GM19463 (cell line): ENCODE measurements around the gene EXD2.
"Not testable (repeated sequence)": the region's sequence is repeated elsewhere in the genome, so short reads cannot be mapped to it uniquely, and the experiment has no call there.

ENCODE experiments used
- ATAC-seq: cut with Tn5 transposase; IDR thresholded peaks from one replicate; pipeline ENCODE4 v1.9.1; 2021; ENCODE audit warnings: mild to moderate bottlenecking, moderate library complexity; ENCODE audit not compliant: unreplicated experiment

The EXD2 gene

DNA sequence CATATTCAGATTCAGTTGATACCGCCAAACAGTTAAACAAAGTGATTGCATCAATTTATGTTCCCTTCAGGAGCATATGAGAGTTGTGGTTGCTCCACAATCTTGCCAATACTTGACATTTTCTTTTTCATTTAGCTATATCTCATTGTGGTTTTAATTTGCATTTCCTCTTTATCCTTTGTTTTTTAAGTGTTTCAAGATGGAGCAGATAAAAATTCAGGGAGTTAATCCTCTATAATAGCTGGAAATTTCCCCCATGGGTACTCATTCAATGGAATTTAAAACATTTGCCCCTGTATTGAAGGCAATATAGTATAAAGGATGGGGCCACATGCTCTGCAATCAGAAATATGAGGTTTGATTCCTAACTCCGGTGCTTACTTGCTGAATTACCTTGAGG lies 1.1 kb upstream of the EXD2 start:
- no peak for ATAC-seq

DNA sequence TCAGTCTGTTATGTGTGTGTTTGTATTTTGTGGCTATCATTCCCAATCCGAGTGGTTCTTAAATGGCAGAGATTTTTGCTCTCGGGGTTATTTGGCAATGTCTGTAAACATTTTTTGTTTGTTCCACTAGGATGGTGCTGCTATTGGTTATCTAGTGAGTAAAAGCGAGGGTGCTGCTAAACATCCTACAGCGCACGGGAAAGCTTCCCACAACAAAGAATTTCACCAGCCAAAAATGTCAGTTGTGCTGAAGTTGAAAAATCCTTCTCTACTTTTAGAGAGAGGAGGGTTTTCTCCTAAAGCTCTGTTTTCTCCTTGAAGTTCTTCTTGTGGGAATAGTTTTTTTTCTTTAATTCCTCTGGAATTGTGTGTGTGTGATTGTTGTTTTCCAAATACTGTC lies 2.4 kb downstream of the EXD2 start:
- ATAC-seq, result no peak

DNA sequence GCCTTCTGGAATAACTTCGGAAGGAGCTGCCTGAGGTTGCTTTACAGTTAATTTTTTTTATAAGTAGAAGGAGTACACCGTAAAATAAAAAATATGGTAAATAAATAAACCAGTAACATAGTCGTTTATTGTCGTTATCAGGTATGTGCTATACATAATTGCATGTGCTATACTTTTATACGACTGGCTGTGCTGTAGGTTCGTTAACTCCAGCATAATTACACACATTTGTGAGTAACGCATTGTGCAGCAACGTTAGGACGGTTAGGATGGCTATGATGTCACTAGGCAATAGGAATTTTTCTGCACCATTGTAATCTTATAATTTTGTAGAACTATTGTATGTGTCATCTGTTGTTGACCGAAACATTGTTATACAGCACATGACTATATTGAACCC lies 8.5 kb downstream of the EXD2 start:
- no peak for ATAC-seq

DNA sequence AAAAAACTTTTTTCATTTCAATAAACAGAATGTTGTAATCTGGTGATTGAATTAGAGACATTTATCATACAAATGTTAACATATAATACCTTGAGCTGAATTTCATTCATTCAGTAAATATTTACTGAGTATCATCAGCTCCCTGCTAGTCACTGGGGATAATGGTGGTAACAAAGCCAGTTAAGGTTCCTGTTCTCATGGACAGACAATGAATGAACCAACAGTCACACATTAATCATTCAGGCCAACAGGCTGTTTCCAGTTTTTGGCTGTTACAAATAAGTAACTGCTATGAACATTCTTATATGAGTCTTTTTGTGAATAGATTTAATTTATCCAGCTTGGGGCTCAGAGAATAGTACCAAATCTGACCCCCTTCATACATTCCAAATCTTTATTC lies 13.5 kb downstream of the EXD2 start:
- ATAC-seq, result no peak

DNA sequence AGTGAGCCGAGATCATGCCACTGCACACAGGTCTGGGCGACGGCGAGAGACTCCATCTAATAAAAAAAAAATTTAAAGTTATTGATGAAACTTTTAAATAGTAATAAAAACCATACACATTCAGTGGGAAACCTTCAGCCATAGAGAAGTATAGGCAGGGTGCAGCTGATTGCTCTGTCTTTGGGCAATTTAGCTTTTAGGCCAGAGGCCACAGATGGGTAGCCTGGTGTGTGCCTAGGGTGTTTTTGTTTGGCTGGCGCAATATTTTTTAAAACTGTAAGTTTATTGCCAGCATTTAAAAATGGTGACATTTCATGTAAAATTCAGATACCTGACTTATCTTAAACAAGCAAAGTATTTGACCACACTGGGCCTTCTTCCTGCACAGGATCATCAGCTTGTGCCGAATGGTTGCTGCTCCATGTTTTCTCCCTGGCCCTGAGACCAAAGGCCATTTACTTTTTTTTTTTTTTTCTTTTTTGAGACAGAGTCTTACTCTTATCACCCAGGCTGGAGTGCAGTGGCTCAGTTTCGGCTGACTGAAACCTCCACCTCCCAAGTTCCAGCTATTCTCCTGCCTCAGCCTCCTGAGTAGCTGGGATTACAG lies 16.2 kb downstream of the EXD2 start:
- no peak for ATAC-seq

DNA sequence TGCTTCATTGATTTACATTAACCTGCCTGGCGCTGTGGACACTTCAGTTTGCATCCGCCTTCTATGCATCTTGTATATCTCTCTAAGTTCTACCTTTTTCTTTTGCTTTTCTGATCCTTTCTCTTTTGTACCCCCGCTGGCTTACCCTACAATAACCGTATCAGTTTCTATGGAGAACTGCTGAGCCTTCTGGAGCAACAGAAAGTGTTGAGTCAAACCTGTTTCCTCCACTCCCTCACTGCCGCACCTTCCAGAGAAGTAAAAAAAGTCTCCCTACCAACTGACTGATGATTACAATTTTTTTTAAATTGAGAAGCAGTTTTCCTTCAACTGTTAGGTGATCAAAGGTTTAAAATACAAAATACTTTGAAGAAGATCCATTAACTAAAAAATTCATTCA lies 17.4 kb downstream of the EXD2 start:
- no peak for ATAC-seq

DNA sequence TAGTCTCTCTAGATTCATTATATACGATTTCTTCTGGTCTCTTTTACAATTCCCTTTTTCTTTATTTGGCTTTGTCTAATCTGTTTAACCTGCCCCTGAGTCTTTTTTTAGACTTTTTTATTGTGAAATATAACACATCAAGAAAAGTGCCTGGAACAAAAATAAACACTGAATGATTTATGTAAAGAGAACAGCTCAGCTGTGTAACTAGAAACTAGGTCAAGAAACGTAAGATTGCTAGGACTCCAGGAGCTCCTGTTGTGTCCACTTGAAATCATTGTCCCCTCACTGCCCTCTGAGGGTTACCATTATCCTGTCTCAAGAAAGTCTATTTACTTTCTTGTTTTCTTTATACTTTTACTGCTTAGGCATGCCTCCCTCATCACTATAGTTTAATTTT lies 23.1 kb downstream of the EXD2 start:
- no peak for ATAC-seq

DNA sequence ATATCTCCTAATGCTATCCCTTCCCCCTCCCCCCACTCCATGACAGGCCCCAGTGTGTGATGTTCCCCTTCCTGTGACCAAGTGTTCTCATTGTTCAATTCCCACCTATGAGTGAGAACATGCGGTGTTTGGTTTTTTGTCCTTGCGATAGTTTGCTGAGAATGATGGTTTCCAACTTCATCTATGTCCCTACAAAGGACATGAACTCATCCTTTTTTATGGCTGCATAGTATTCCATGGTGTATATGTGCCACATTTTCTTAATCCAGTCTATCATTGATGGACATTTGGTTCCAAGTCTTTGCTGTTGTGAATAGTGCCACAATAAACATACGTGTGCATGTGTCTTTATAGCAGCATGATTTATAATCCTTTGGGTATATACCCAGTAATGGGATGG lies 26.4 kb downstream of the EXD2 start:
- not testable (repeated sequence) for ATAC-seq

DNA sequence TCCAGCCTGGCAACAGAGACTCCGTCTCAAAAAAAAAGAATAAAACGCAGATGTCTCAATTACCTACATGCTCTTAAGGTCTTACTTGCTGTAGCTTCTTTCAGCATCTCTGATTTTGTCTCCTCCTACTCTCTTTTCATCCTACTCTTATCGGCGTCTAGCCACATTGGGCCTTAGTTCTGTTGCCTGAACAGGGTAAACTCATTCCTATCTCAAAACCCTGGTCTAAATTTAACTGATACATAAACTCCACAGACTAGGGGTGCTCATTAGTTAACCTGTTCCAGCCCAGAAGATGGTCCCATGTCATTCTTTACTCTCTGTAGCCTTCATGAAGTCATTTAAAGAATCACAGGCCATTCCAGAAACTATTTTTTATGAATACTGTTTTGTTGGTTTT lies 33.6 kb downstream of the EXD2 start:
- no peak for ATAC-seq

DNA sequence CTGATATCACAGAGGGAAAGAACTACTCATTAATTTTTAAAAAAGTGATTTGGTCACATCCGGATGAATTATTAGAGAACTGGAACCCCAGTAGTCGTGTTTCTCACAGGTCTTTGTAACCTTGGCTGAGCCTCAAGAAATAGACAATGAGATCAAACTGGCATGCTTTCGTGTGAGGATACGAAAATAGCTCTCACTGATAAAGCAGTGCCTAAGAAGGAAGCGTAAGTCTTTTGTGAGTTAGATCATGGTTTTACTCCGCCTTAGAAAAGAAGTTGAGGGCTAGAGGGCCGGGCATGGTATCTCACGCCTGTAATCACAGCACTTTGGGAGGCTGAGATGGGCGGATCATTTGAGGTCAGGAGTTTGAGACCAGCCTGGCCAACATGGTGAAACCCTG lies 34.9 kb downstream of the EXD2 start:
- no peak for ATAC-seq

DNA sequence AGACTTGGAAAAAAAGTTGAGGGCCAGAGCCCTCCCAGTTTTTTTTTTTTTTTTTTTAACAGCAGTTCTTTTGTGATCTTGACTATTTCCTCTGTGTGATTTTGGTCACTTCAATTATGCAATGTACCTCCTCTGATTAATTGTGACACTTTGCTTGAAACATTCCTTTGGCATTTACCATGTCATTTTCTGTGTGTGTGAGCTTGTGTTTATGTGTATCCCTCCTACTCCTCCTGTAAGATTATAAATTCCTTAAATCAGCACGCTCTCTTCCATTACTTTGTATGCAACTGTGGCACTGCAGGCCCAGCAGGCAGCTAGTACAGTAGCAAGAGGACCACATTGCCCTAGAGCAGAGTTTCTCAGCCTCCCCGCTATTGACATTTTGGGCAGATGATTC lies 35.4 kb downstream of the EXD2 start:
- no peak for ATAC-seq

DNA sequence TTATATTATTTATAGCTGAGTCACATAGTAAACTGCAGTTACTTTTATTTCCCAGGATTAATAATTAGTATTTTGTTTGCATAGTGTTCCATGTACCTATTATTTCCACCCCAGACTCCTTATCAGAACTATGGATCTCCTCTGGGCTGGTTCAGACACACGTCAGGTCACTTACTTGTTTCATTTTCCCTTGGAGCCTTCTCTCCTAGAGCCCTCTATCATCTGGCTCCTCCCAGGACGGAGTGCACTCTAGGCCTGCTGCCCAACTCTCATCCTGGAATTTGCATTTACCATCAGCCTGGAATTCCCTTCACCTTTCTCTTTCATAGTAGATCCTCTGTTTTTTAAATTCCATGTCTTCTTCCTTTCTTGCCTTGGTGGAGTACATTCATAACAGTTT lies 40.2 kb downstream of the EXD2 start:
- no peak for ATAC-seq

DNA sequence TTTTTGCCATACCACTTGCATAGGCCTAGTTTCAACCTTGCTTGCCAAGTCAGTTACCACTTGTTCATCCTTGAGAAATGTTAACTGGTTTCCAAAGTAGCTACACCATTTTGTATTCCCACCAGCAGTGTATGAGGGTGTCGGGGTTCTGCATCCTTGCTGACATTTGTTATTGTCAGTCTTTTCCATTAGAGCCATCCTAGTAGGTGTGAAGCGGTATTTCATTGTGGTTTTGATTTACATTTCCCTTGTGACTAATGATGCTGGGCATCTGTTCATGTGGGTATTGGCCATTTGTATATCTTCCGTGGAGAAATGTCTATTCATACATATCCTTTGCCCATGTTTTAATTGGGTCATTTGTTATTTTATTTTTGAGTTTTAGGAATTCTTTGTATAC lies 41.1 kb downstream of the EXD2 start:
- ATAC-seq, result no peak

DNA sequence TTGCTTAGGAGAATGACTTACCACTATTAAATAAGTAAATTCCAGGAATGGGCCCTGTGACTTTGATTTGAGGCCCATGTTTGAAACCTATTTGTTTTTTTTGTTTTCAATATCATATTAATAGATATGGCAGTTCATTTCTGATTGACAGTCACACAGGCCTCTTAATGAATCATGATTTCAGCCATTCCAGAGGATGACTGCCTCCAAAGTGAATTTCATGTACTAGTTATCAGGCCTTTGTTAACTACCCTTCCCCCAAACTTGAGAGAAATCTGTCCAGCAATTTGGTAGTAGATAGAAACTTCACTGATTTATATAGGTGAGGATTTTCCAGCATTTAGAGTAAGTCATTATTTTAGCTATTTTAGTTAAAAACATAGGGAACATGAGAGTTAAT lies 42.8 kb downstream of the EXD2 start:
- ATAC-seq, result no peak

DNA sequence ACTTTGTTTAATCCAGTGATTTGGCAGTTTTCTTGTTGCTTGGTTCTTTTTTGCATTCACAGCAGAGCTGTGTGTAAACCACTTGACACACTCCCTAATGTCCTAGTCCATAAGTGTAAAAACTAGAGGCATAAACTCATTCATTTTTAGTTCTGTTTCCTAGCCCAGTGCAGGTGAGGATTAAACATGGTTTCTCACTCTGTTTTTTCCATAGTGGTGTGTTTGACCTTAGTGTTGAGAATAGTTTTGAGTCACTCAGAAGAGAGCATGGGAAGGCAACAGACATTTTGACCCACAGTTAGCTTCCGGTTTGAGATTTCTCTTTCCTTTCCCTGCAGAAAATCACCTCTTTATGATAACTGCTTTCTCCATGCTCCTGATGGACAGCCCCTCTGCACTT lies 44.4 kb downstream of the EXD2 start:
- ATAC-seq, result no peak

DNA sequence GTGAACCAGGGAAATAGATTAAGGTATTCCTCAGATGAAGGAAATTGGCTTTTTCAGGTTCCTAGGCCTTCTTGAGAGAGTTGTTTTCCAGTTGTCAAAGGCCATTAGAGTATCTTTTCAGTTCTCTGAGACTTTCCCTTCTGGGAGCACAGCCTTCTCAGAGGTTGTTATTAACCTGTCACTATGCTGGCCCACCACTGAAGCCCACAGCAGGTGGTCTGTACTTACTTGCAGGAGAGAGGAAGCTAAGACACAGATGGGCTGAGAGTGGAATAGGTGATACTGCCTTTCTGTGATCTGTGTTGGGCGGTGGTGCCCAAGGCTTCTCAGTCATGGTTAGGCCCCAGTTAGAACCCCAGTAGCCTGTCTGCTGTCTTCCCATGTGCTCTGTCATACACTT lies 45.8 kb downstream of the EXD2 start:
- ATAC-seq, result no peak

DNA sequence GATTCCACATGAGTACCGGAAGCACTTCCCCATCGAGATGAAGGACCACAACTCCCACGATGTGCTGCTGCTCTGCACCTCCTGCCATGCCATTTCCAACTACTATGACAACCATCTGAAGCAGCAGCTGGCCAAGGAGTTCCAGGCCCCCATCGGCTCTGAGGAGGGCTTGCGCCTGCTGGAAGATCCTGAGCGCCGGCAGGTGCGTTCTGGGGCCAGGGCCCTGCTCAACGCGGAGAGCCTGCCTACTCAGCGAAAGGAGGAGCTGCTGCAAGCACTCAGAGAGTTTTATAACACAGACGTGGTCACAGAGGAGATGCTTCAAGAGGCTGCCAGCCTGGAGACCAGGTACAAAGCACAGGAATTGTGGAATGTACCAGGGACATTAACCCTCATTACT lies 46.3 kb downstream of the EXD2 start:
- ATAC-seq, result no peak

DNA sequence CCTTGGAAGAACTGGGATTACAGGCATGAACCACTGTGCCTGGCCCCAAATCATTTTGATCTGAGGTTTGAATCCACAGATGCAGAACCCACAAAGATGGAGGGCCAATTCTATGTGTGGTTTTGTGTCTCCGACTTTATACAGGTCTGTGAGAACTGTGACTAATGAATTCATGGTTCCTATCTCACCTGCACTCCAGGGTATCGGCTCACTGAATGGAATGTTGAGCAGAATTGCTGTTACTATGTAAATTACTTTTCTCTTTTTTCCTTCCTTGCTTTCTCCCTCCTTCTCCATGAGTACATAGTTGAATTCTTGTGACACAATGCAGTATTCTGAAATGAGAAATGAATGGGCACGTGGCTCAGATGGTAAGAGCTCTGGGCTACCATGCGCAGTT lies 47.6 kb downstream of the EXD2 start:
- no peak for ATAC-seq

DNA sequence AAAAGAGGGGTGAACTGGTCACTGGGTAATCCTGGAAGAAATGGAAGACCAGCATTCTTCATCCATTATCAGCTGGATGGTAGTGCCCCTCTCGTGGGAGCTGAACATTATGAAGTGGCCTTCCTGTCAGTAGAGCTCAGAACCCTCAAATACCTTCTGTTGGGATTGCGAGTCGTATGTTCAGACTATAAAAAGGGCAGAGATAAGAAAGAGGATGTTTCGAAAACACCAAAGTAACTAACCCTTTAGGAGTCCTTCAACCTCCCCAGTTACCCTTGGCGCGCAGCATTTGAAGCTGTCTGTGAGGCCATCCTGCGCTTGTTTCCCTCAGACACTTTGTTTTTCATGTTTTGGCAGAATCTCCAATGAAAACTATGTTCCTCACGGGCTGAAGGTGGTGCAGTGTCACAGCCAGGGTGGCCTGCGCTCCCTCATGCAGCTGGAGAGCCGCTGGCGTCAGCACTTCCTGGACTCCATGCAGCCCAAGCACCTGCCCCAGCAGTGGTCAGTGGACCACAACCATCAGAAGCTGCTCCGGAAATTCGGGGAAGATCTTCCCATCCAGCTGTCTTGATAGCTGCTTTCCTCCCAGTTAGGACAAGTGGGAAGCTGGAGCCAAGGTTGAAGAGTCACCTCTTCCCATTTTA lies 49.4 kb downstream of the EXD2 start:
- no peak for ATAC-seq

DNA sequence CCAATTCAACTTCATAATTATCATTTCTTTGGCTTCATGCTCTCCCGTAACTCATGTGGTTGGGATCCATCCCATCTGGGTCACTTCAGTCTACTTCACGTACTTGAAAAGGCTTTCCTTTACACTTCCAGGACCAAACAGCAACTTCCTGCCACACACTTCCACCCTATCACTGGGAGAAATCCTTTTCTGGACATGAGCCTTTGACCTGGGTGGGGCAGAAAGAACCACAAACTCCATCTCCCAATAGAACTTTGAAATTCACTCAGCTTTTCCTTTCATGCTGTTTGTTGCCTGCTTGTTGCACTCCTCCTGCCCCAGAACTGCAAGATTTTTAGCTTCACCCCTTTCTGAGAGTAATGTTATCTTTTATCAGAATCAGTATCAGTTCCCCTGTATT lies 50.3 kb downstream of the EXD2 start:
- no peak for ATAC-seq

DNA sequence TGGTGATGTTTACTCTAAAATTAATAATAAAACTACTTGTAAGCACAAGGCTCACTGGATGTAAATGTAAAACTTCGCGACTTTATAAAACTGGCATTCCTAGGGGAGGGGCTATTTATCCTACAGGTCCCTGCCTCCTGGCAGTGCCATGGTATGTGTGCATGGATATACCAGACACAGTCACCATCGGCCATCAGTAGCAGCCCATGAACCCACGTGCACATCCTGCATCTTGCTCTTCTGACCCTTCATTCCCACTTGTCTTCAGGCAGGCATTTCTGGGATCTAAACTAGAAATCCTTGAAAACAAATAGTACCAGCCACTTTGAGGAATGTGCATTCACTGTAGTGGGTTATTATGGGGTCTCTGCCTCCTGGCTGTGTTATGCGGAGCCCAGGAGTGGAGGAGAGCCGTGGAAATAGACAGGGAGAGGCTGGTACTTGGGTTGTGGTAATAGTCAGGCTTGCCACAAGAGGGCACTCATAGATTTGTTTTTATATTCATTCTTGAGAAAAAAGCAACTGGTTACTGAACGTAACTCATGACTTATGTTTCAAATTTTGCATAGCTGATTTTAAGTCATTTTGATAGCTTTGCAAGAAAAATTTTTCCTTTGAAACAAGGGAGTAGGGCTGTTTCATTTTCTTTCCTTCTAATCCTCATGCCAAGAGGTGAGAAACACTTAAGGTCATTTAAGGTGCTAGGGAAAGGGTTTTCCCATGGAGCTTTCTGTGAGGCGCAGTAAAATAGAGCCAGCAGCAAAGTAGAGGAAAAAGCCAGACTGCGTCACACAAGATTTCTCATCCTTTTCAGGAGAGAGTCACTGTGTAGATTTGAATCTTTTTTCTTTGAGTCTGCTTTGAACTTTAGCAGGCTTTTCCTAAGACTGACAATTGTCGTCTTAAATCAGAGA lies 51.3 kb downstream of the EXD2 start:
- ATAC-seq, result no peak

DNA sequence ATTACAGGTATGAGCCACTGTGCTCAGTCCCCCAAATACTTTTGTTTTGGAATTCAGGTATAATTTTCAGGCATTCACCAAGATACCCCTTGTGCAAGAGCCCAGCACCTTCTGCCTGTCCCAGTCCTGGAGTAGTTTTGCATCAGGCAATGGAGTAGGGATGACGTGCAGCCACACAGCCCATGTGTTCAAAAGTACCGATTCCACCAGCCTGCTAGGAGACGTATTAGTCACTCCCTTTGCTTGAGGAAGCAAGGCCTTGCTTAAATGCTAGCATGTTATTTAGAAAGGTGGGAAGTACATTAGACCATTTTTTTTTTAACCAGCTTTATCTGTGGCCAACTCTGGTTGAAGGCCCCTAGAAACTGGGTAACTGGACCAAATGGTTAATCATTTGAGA lies 53.6 kb downstream of the EXD2 start:
- ATAC-seq, result no peak
